ENCODE data around the gene DOCK1. TPM values are rescaled to one million over a fixed set of nuclear protein-coding genes. Genes with fewer than 3 reads are reported as not detected.

Gene DOCK1
- total RNA-seq, 2 experiments from 2014 or later: 0.75 to 0.81 TPM

GRCh38 chr10:127400216-127400615 lies 495.0 kb downstream of the DOCK1 start:
- Mint-ChIP-seq H3K27me3 (no peaks in the 10 kb centered on the region), H3K27ac (no peak overlapping the region), H3K4me3 (no peak overlapping the region), H3K9me3 (ENCODE audit: low read depth) (peaks cover 5% of the 10 kb centered on the region), H3K4me1 (no peaks in the 10 kb centered on the region), H3K36me3 (ENCODE audit: low read depth) (no peaks in the 10 kb centered on the region)
- intact Hi-C loops (cut with DNase I, micrococcal nuclease): no loop called here
- ChIA-PET POLR2A (interaction anchor here (0.7 kb wide), 1 partner anchor 58 kb away, joined by 4 read pairs; no protein-coding TSS in a partner anchor), CTCF (interaction anchor here (0.6 to 0.9 kb wide), 3 partner anchors 49 to 1046 kb away, joined by 3 read pairs; no protein-coding TSS in a partner anchor)
- DNase-seq (no peak), ATAC-seq (no peak)

- Mint-ChIP-seq H3K4me3 (no peak overlapping the region), H3K27ac (no peak overlapping the region), H3K36me3 (ENCODE audit: low read depth) (no peaks in the 10 kb centered on the region), H3K9me3 (ENCODE audit: low read depth) (peaks cover 5% of the 10 kb centered on the region), H3K4me1 (no peaks in the 10 kb centered on the region), H3K27me3 (no peaks in the 10 kb centered on the region)
- DNase-seq (no peak), ATAC-seq (no peak)
- ChIA-PET CTCF (interaction anchor here (0.8 kb wide), 1 partner anchor 578 kb away, joined by 3 read pairs; no protein-coding TSS in a partner anchor), POLR2A (no interaction called here)
- intact Hi-C loops (cut with DNase I, micrococcal nuclease): no loop called here
Observed at GRCh38 chr10:127402596-127403409, 497.6 kb downstream of the DOCK1 start.

GRCh38 chr10:127405221-127405620 lies 500.0 kb downstream of the DOCK1 start:
- ChIA-PET CTCF (no interaction called here), POLR2A (no interaction called here)
- Mint-ChIP-seq H3K9me3 (ENCODE audit: low read depth) (peaks cover 5% of the 10 kb centered on the region), H3K27ac (no peak overlapping the region), H3K27me3 (no peaks in the 10 kb centered on the region), H3K36me3 (ENCODE audit: low read depth) (no peaks in the 10 kb centered on the region), H3K4me1 (no peaks in the 10 kb centered on the region), H3K4me3 (no peak overlapping the region)
- intact Hi-C loops (cut with DNase I, micrococcal nuclease): no loop called here
- ATAC-seq (no peak), DNase-seq (no peak)

- peaks cover 5% of the 10 kb centered on the region for H3K9me3 Mint-ChIP-seq (ENCODE audit: low read depth)
- intact Hi-C loops (cut with DNase I, micrococcal nuclease): no loop called here
- no peaks in the 10 kb centered on the region for H3K36me3 Mint-ChIP-seq (ENCODE audit: low read depth)
- H3K4me1 Mint-ChIP-seq: no peaks in the 10 kb centered on the region
- DNase-seq: no peak
- POLR2A ChIA-PET: no interaction called here
- CTCF ChIA-PET: no interaction called here
- no peak overlapping the region for H3K4me3 Mint-ChIP-seq
- H3K27me3 Mint-ChIP-seq: no peaks in the 10 kb centered on the region
- H3K27ac Mint-ChIP-seq: no peak overlapping the region
- ATAC-seq: no peak
Observed at GRCh38 chr10:127406018-127406550, 500.9 kb downstream of the DOCK1 start.

GRCh38 chr10:127407551-127407950 lies 502.3 kb downstream of the DOCK1 start:
- H3K27ac Mint-ChIP-seq: no peak overlapping the region
- intact Hi-C loops (cut with DNase I, micrococcal nuclease): no loop called here
- no peak overlapping the region for H3K4me3 Mint-ChIP-seq
- H3K27me3 Mint-ChIP-seq: no peaks in the 10 kb centered on the region
- DNase-seq (no peak), ATAC-seq (no peak)
- CTCF ChIA-PET: no interaction called here
- no peaks in the 10 kb centered on the region for H3K4me1 Mint-ChIP-seq
- H3K9me3 Mint-ChIP-seq (ENCODE audit: low read depth): no peaks in the 10 kb centered on the region
- POLR2A ChIA-PET: no interaction called here
- H3K36me3 Mint-ChIP-seq (ENCODE audit: low read depth): no peaks in the 10 kb centered on the region

GRCh38 chr10:127408112-127408710 lies 503.0 kb downstream of the DOCK1 start:
- DNase-seq (no peak), ATAC-seq (no peak)
- intact Hi-C loops (cut with DNase I, micrococcal nuclease): no loop called here
- CTCF ChIA-PET: no interaction called here
- POLR2A ChIA-PET: no interaction called here
- no peaks in the 10 kb centered on the region for H3K4me1 Mint-ChIP-seq
- H3K27ac Mint-ChIP-seq: no peak overlapping the region
- no peaks in the 10 kb centered on the region for H3K36me3 Mint-ChIP-seq (ENCODE audit: low read depth)
- no peak overlapping the region for H3K4me3 Mint-ChIP-seq
- no peaks in the 10 kb centered on the region for H3K27me3 Mint-ChIP-seq
- H3K9me3 Mint-ChIP-seq (ENCODE audit: low read depth): no peaks in the 10 kb centered on the region

- ChIA-PET CTCF (no interaction called here), POLR2A (no interaction called here)
- intact Hi-C loops (cut with DNase I, micrococcal nuclease): no loop called here
- Mint-ChIP-seq H3K4me1 (no peaks in the 10 kb centered on the region), H3K36me3 (ENCODE audit: low read depth) (no peaks in the 10 kb centered on the region), H3K27me3 (no peaks in the 10 kb centered on the region), H3K9me3 (ENCODE audit: low read depth) (no peaks in the 10 kb centered on the region), H3K4me3 (no peak overlapping the region), H3K27ac (no peak overlapping the region)
- DNase-seq: no peak
- no peak for ATAC-seq
Observed at GRCh38 chr10:127408733-127409132, 503.5 kb downstream of the DOCK1 start.

GRCh38 chr10:127410030-127410429 lies 504.8 kb downstream of the DOCK1 start:
- H3K27me3 Mint-ChIP-seq: no peaks in the 10 kb centered on the region
- intact Hi-C loops (cut with DNase I, micrococcal nuclease): no loop called here
- H3K4me1 Mint-ChIP-seq: no peaks in the 10 kb centered on the region
- H3K4me3 Mint-ChIP-seq: no peak overlapping the region
- no peak overlapping the region for H3K27ac Mint-ChIP-seq
- no peaks in the 10 kb centered on the region for H3K36me3 Mint-ChIP-seq (ENCODE audit: low read depth)
- DNase-seq (no peak), ATAC-seq (no peak)
- no peaks in the 10 kb centered on the region for H3K9me3 Mint-ChIP-seq (ENCODE audit: low read depth)
- CTCF ChIA-PET: no interaction called here
- POLR2A ChIA-PET: no interaction called here

GRCh38 chr10:127411062-127411461 lies 505.8 kb downstream of the DOCK1 start:
- DNase-seq: no peak
- H3K27ac Mint-ChIP-seq: no peak overlapping the region
- intact Hi-C loops (cut with DNase I, micrococcal nuclease): no loop called here
- H3K4me3 Mint-ChIP-seq: no peak overlapping the region
- no peaks in the 10 kb centered on the region for H3K27me3 Mint-ChIP-seq
- no peaks in the 10 kb centered on the region for H3K36me3 Mint-ChIP-seq (ENCODE audit: low read depth)
- no peak for ATAC-seq
- CTCF ChIA-PET: no interaction called here
- POLR2A ChIA-PET: no interaction called here
- no peaks in the 10 kb centered on the region for H3K9me3 Mint-ChIP-seq (ENCODE audit: low read depth)
- H3K4me1 Mint-ChIP-seq: no peaks in the 10 kb centered on the region

GRCh38 chr10:127413326-127413725 lies 508.1 kb downstream of the DOCK1 start:
- Mint-ChIP-seq H3K36me3 (ENCODE audit: low read depth) (no peaks in the 10 kb centered on the region), H3K27me3 (no peaks in the 10 kb centered on the region), H3K9me3 (ENCODE audit: low read depth) (no peaks in the 10 kb centered on the region), H3K4me3 (no peak overlapping the region), H3K27ac (no peak overlapping the region), H3K4me1 (no peaks in the 10 kb centered on the region)
- ChIA-PET POLR2A (no interaction called here), CTCF (no interaction called here)
- ATAC-seq (no peak), DNase-seq (no peak)
- intact Hi-C loops (cut with DNase I, micrococcal nuclease): no loop called here

GRCh38 chr10:127414024-127414423 lies 508.8 kb downstream of the DOCK1 start:
- Mint-ChIP-seq H3K9me3 (ENCODE audit: low read depth) (no peaks in the 10 kb centered on the region), H3K4me1 (no peaks in the 10 kb centered on the region), H3K4me3 (no peak overlapping the region), H3K27me3 (no peaks in the 10 kb centered on the region), H3K36me3 (ENCODE audit: low read depth) (no peaks in the 10 kb centered on the region), H3K27ac (no peak overlapping the region)
- intact Hi-C loops (cut with DNase I, micrococcal nuclease): no loop called here
- ChIA-PET POLR2A (no interaction called here), CTCF (no interaction called here)
- no peak for ATAC-seq
- no peak for DNase-seq

GRCh38 chr10:127415116-127415515 lies 509.9 kb downstream of the DOCK1 start:
- H3K9me3 Mint-ChIP-seq (ENCODE audit: low read depth): no peaks in the 10 kb centered on the region
- no peaks in the 10 kb centered on the region for H3K27me3 Mint-ChIP-seq
- CTCF ChIA-PET: no interaction called here
- no peak overlapping the region for H3K27ac Mint-ChIP-seq
- intact Hi-C loops (cut with DNase I, micrococcal nuclease): no loop called here
- POLR2A ChIA-PET: no interaction called here
- ATAC-seq (no peak), DNase-seq (no peak)
- H3K36me3 Mint-ChIP-seq (ENCODE audit: low read depth): no peaks in the 10 kb centered on the region
- no peaks in the 10 kb centered on the region for H3K4me1 Mint-ChIP-seq
- no peak overlapping the region for H3K4me3 Mint-ChIP-seq

Measured in activated CD4-positive, alpha-beta T cell treated with anti-CD3 and anti-CD28 coated beads for 36 hours (primary cell).